SK-N-SH treated with all-trans-retinoic acid at 6 μM for 48 hours (cell line): Measurements from ENCODE around the gene CWC27.

Experiments used
- ATAC-seq: fragments of 200-7000 bp; cut with Tn5 transposase; 3 replicates; pipeline ENCODE4 v1.9.1; 2020; ENCODE audit warnings: mild to moderate bottlenecking, moderate library complexity
- ARNTL ChIP-seq: fragments of 450-650 bp; formaldehyde crosslinking; IDR thresholded peaks from 2 replicates; pipeline ENCODE4 v1.5.0; 2020; ENCODE audit warnings: low read depth, mild to moderate bottlenecking, moderate library complexity, borderline replicate concordance
- CREB5 ChIP-seq: fragments of 250-450 bp; sonication (Bioruptor Pico); IDR thresholded peaks from 2 replicates; pipeline ENCODE4 v1.5.1; 2020; ENCODE audit warnings: low read depth, mild to moderate bottlenecking, moderate library complexity
- CSDC2 ChIP-seq: fragments of 250-450 bp; sonication (Bioruptor Pico); IDR thresholded peaks from 2 replicates; pipeline ENCODE4 v1.5.0; 2020; ENCODE audit warnings: mild to moderate bottlenecking, moderate library complexity
- CSRNP3 ChIP-seq: fragments of 250-450 bp; sonication (Bioruptor Pico); IDR thresholded peaks from 2 replicates; pipeline ENCODE4 v1.5.1; 2021; ENCODE audit warnings: mild to moderate bottlenecking, moderate library complexity
- ESRRG ChIP-seq: fragments of 250-450 bp; sonication (Bioruptor Pico); IDR thresholded peaks from 2 replicates; pipeline ENCODE4 v1.6.1; 2021; ENCODE audit warnings: mild to moderate bottlenecking
- GLIS3 ChIP-seq: fragments of 250-450 bp; sonication (Bioruptor Pico); IDR thresholded peaks from 2 replicates; pipeline ENCODE4 v1.5.0; 2020; ENCODE audit warnings: mild to moderate bottlenecking, moderate library complexity
- ISL1 ChIP-seq: fragments of 250-450 bp; sonication (Bioruptor Pico); IDR thresholded peaks from 2 replicates; pipeline ENCODE4 v2.1.2; 2022; ENCODE audit warnings: mild to moderate bottlenecking, moderate library complexity
- OSR1 ChIP-seq: fragments of 250-450 bp; sonication (Bioruptor Pico); IDR thresholded peaks from 2 replicates; pipeline ENCODE4 v1.8.0; 2022; ENCODE audit warnings: moderate library complexity, mild to moderate bottlenecking, inconsistent platforms
- PATZ1 ChIP-seq: fragments of 250-450 bp; sonication (Bioruptor Pico); IDR thresholded peaks from 2 replicates; pipeline ENCODE4 v1.8.0; 2020; ENCODE audit warnings: mild to moderate bottlenecking, moderate library complexity, borderline replicate concordance
- PPARA ChIP-seq: fragments of 250-450 bp; sonication (Bioruptor Pico); IDR thresholded peaks from 2 replicates; pipeline ENCODE4 v1.5.0; 2020; ENCODE audit warnings: mild to moderate bottlenecking, borderline replicate concordance
- RARB ChIP-seq: fragments of 250-450 bp; sonication (Bioruptor Pico); IDR thresholded peaks from 2 replicates; pipeline ENCODE4 v1.8.0; 2021; ENCODE audit warnings: mild to moderate bottlenecking, moderate library complexity
- SNAI2 ChIP-seq: fragments of 250-450 bp; sonication (Bioruptor Pico); IDR thresholded peaks from 2 replicates; pipeline ENCODE4 v1.5.0; 2020; ENCODE audit warnings: mild to moderate bottlenecking, moderate library complexity
- TCF4 ChIP-seq: fragments of 250-450 bp; sonication (Bioruptor Pico); IDR thresholded peaks from 2 replicates; pipeline ENCODE4 v1.8.0; 2021; ENCODE audit warnings: mild to moderate bottlenecking, moderate library complexity, borderline replicate concordance
- ZC3H10 ChIP-seq: fragments of 250-450 bp; sonication (Bioruptor Pico); IDR thresholded peaks from 2 replicates; pipeline ENCODE4 v1.5.1; 2021; ENCODE audit warnings: mild to moderate bottlenecking, moderate library complexity
- ZFP30 ChIP-seq: fragments of 450-650 bp; formaldehyde crosslinking; IDR thresholded peaks from 2 replicates; pipeline ENCODE4 v1.5.0; 2022; ENCODE audit warnings: mild to moderate bottlenecking, moderate library complexity
- ZNF565 ChIP-seq: fragments of 450-650 bp; formaldehyde crosslinking; conservative IDR thresholded peaks from 2 replicates; pipeline ENCODE4 v1.5.0; 2020; ENCODE audit warnings: low read depth, mild to moderate bottlenecking, moderate library complexity
- ZNF70 ChIP-seq: fragments of 450-650 bp; formaldehyde crosslinking; IDR thresholded peaks from 2 replicates; pipeline ENCODE4 v1.5.0; 2020; ENCODE audit warnings: mild to moderate bottlenecking, moderate library complexity
- ZNF8 ChIP-seq: fragments of 450-650 bp; formaldehyde crosslinking; IDR thresholded peaks from 2 replicates; pipeline ENCODE4 v1.5.0; 2020; ENCODE audit warnings: mild to moderate bottlenecking, moderate library complexity
- TF ChIP-seq, protein P1 (sequence below): fragments of 250-450 bp; sonication (Bioruptor Pico); IDR thresholded peaks from 2 replicates; pipeline ENCODE4 v1.8.0; 2021; ENCODE audit warnings: low read depth, mild to moderate bottlenecking, moderate library complexity, borderline replicate concordance

CWC27 gene

GRCh38 chr5:64768358-64769312, at the start of gene CWC27, which contains the start of gene SREK1IP1:
Gene CWC27 (plus strand): TSS chr5:64768930. CDS start chr5:64769147, 217 bp downstream.
Gene SREK1IP1 (minus strand): TSS chr5:64768691. CDS start chr5:64768517, 174 bp downstream.
- ATAC-seq = peak; percentile 99
- TF ChIP-seq ISL1 (CRISPR knock-in tag) = no peak
- TF ChIP-seq, protein P1, sequence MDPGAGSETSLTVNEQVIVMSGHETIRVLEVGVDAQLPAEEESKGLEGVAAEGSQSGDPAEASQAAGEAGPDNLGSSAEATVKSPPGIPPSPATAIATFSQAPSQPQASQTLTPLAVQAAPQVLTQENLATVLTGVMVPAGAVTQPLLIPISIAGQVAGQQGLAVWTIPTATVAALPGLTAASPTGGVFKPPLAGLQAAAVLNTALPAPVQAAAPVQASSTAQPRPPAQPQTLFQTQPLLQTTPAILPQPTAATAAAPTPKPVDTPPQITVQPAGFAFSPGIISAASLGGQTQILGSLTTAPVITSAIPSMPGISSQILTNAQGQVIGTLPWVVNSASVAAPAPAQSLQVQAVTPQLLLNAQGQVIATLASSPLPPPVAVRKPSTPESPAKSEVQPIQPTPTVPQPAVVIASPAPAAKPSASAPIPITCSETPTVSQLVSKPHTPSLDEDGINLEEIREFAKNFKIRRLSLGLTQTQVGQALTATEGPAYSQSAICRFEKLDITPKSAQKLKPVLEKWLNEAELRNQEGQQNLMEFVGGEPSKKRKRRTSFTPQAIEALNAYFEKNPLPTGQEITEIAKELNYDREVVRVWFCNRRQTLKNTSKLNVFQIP (CRISPR knock-in tag) = 0 out of 2 replicates have a peak, but pooled peaks have one; percentile 57
- TF ChIP-seq, all 23 proteins: peak for 1

- ATAC-seq = no peak
- no peak for TF ChIP-seq ISL1 (CRISPR knock-in tag)
- no peak for TF ChIP-seq PPARA (CRISPR knock-in tag)
- TF ChIP-seq RARB (CRISPR knock-in tag) = no peak
- no peak for TF ChIP-seq SNAI2 (CRISPR knock-in tag)
- no peak for TF ChIP-seq ZNF8 (CRISPR knock-in tag)
- TF ChIP-seq ZC3H10 = no peak
- TF ChIP-seq, protein P1 (CRISPR knock-in tag) = no peak
- TF ChIP-seq TCF4 (CRISPR knock-in tag) = no peak
- TF ChIP-seq GLIS3 (CRISPR knock-in tag) = no peak
- no peak for TF ChIP-seq OSR1 (CRISPR knock-in tag)
- no peak for TF ChIP-seq PATZ1
- no peak for TF ChIP-seq CREB5 (CRISPR knock-in tag)
- no peak for TF ChIP-seq CSRNP3
Observed at GRCh38 chr5:64722588-64722987, 46.1 kb upstream of the CWC27 start.

DNA sequence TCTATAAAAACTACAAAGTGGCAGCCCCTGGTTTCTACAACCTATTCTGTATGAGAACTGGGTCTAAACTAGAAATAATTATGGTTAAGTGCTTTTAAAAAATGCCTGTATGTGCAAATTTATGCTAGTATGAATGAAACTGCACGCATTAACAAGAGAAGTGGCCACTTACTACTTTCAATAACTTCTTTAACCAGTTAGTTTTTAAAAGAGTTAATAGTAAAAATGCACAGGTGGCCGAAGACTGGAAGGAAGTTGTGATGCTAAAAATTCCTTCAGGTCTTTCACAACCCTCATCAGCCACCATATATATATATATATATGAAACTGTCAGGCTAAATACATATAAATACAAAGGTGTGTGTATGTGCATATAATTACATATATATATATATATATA, 41.6 kb upstream of the CWC27 start:
- ATAC-seq = no peak
- no peak for TF ChIP-seq ARNTL (CRISPR knock-in tag)
- no peak for TF ChIP-seq ZC3H10
- no peak for TF ChIP-seq CREB5 (CRISPR knock-in tag)
- no peak for TF ChIP-seq ISL1 (CRISPR knock-in tag)
- no peak for TF ChIP-seq ZNF565 (CRISPR knock-in tag)
- TF ChIP-seq GLIS3 (CRISPR knock-in tag) = no peak
- no peak for TF ChIP-seq PPARA (CRISPR knock-in tag)
- no peak for TF ChIP-seq ESRRG (CRISPR knock-in tag)
- no peak for TF ChIP-seq ZFP30
- TF ChIP-seq ZNF70 = no peak
- TF ChIP-seq CSDC2 (CRISPR knock-in tag) = no peak
